CD14-positive monocyte (primary cell): ENCODE measurements around the gene RAE1. TPM values are rescaled to one million over a fixed set of nuclear protein-coding genes. Genes with fewer than 3 reads are reported as not detected.
A peak's percentile ranks its signal among the peaks of the same experiment; 100 is the strongest.

ENCODE experiments used
- DNase-seq, 3 donors: peaks; one replicate each; pipeline ENCODE4 v3.0.0-alpha.2; 2011 to 2022
- H2AFZ ChIP-seq: 2 replicates; pipeline ENCODE4 v1.6.0; 2012; ENCODE audit warnings: mild to moderate bottlenecking, low read depth, low read length, inconsistent platforms; ENCODE audit not compliant: insufficient read depth, poor library complexity, severe bottlenecking
- H3K27ac ChIP-seq, 2 donors: 1 replicate in 1 of 2; 2 replicates in 1 of 2; pipeline ENCODE4 v1.5.1; 2012 to 2013; ENCODE audit warnings: low read length in 2 of 2, control low read depth in 1 of 2, inconsistent platforms in 1 of 2, low read depth in 1 of 2, mild to moderate bottlenecking in 1 of 2
- H3K27me3 ChIP-seq, 2 donors: one replicate each; pipeline versions ENCODE4 v1.6.0 to v1.6.1; 2011 to 2013; ENCODE audit warnings: low read length in 2 of 2; ENCODE audit not compliant: control insufficient read depth in 2 of 2, insufficient read depth in 2 of 2
- H3K36me3 ChIP-seq, 2 donors: replicated peaks in 1 of 2; 1 replicate in 1 of 2; 2 replicates in 1 of 2; pipeline versions ENCODE4 v1.5.1 to v1.6.1; 2012 to 2013; ENCODE audit warnings: low read length in 2 of 2, control low read depth in 1 of 2, inconsistent platforms in 1 of 2, mild to moderate bottlenecking in 1 of 2; ENCODE audit not compliant: insufficient read depth in 2 of 2, control insufficient read depth in 1 of 2
- H3K4me1 ChIP-seq, 2 donors: 1 replicate in 1 of 2; 2 replicates in 1 of 2; pipeline versions ENCODE4 v1.5.1 to v1.6.1; 2012 to 2013; ENCODE audit warnings: low read length in 2 of 2, control low read depth in 1 of 2, inconsistent platforms in 1 of 2, mild to moderate bottlenecking in 1 of 2, moderate library complexity in 1 of 2; ENCODE audit not compliant: insufficient read depth in 2 of 2, control insufficient read depth in 1 of 2
- H3K4me2 ChIP-seq: replicated peaks from 2 replicates; pipeline ENCODE3; 2012; ENCODE audit warnings: low read length, moderate library complexity, mild to moderate bottlenecking; ENCODE audit not compliant: poor library complexity, severe bottlenecking; ENCODE audit errors: extremely low read depth
- H3K4me3 ChIP-seq, 3 experiments: fragments of 200-600 bp in 1 of 3; sonication (generic) in 1 of 3; replicated peaks in 1 of 3; 1 replicate in 2 of 3; 2 replicates in 1 of 3; pipeline ENCODE4 v1.5.1; 2011 to 2013; ENCODE audit warnings: low read length in 3 of 3, mild to moderate bottlenecking in 3 of 3, control low read depth in 2 of 3, low read depth in 2 of 3, inconsistent platforms in 1 of 3, moderate library complexity in 1 of 3
- H3K79me2 ChIP-seq: 2 replicates; pipeline ENCODE4 v1.6.0; 2012; ENCODE audit warnings: mild to moderate bottlenecking, control low read depth, inconsistent platforms, low read length, moderate library complexity; ENCODE audit not compliant: insufficient read depth
- H3K9ac ChIP-seq: 2 replicates; pipeline ENCODE4 v1.6.0; 2017; ENCODE audit warnings: low read length, mild to moderate bottlenecking; ENCODE audit not compliant: insufficient read depth, poor library complexity, severe bottlenecking
- H3K9me3 ChIP-seq, 2 donors: replicated peaks in 1 of 2; 1 replicate in 1 of 2; 2 replicates in 1 of 2; pipeline versions ENCODE4 v1.5.1 to v1.6.1; 2012 to 2013; ENCODE audit warnings: low read length in 2 of 2, control low read depth in 1 of 2; ENCODE audit not compliant: control insufficient read depth in 1 of 2, insufficient read depth in 1 of 2
- H4K20me1 ChIP-seq: 2 replicates; pipeline ENCODE4 v1.6.0; 2012; ENCODE audit warnings: mild to moderate bottlenecking, low read length, control low read depth, moderate library complexity; ENCODE audit not compliant: insufficient read depth
- H3K27ac Mint-ChIP-seq, 7 donors: one replicate each; pipeline ENCODE4 v1.8.0; 2020; ENCODE audit warnings: mild to moderate bottlenecking in 7 of 7, mixed read lengths in 7 of 7, moderate library complexity in 6 of 7, inconsistent platforms in 2 of 7
- H3K27me3 Mint-ChIP-seq, 3 donors: one replicate each; pipeline ENCODE4 v1.8.0; 2021 to 2022; ENCODE audit warnings: low read depth in 3 of 3, mild to moderate bottlenecking in 3 of 3, mixed read lengths in 3 of 3, moderate library complexity in 3 of 3, inconsistent platforms in 1 of 3
- H3K36me3 Mint-ChIP-seq, 2 donors: one replicate each; pipeline ENCODE4 v1.8.0; 2020; ENCODE audit warnings: mixed read lengths in 2 of 2, inconsistent platforms in 1 of 2, mild to moderate bottlenecking in 1 of 2
- H3K4me1 Mint-ChIP-seq: one replicate; pipeline ENCODE4 v1.8.0; 2020; ENCODE audit warnings: mild to moderate bottlenecking, mixed read lengths
- H3K4me3 Mint-ChIP-seq, 2 donors: one replicate each; pipeline ENCODE4 v1.8.0; 2020; ENCODE audit warnings: mild to moderate bottlenecking in 2 of 2, mixed read lengths in 2 of 2, moderate library complexity in 1 of 2
- H3K9me3 Mint-ChIP-seq, 7 donors: one replicate each; pipeline ENCODE4 v1.8.0; 2020 to 2022; ENCODE audit warnings: mixed read lengths in 7 of 7, mild to moderate bottlenecking in 6 of 7, moderate library complexity in 6 of 7, inconsistent platforms in 2 of 7
- CTCF ChIP-seq: fragments of 200-600 bp; IDR thresholded peaks from one replicate; pipeline ENCODE4 v1.8.0; 2022; ENCODE audit warnings: antibody characterized with exemption, mild to moderate bottlenecking
- WGBS: methylation state at CpG from one replicate; pipeline ENCODE4 v1.1.5; 2013; ENCODE audit warnings: missing lambda C conversion rate; ENCODE audit not compliant: insufficient coverage; 5-methylcytosine and 5-hydroxymethylcytosine counted together
- intact Hi-C, 2 donors: fragments of 100-400 bp; cut with micrococcal nuclease; formaldehyde crosslinking; loops; one replicate each; pipeline versions ENCODE4 v1.15.0 to v1.15.1; 2023
- polyA plus RNA-seq, 3 donors: library from polyadenylated mRNA; depleted of rRNA in 1 of 3; unstranded in 2 of 3; stranded (reverse) in 1 of 3; fragments of 300-500 nt in 2 of 3; fragments of >200 nt in 1 of 3; fragmentation: Illumina TruSeq in 2 of 3; gene quantifications; 1 replicate in 2 of 3; 2 replicates in 1 of 3; pipeline ENCODE4 v1.2.3, GENCODE V29; 2012 to 2021

Gene RAE1
- polyA plus RNA-seq, 3 donors = 15.8 to 27.5 (median 21.7) TPM

- Mint-ChIP-seq H3K4me1 (peaks cover 45% of the 10 kb centered on the region), H3K9me3 (no peaks in the 10 kb centered on the region), H3K27ac (peak overlapping the region in 2 of 7 donors; percentile 52 to 81), H3K36me3 (peaks cover 73 to 83% of the 10 kb centered on the region in 2 donors), H3K27me3 (peaks cover 0 to 6% (median 0%) of the 10 kb centered on the region in 3 donors), H3K4me3 (no peak overlapping the region)
- intact Hi-C loops = loop anchor here in 1 of 2 donors (10.0 kb wide), 2 partner anchors 247 to 337 kb away; partner anchors contain the start of genes PMEPA1 and ZBP1
- H3K36me3 ChIP-seq = peaks cover 39 to 73% of the 10 kb centered on the region in 2 donors
- no peak for DNase-seq
- 95% methylated on average over 12 of the region's 13 CpGs for whole genome bisulfite sequencing
- H2AFZ ChIP-seq = no peak overlapping the region
- no peak overlapping the region for H3K4me3 ChIP-seq
- no peak overlapping the region for H3K4me2 ChIP-seq
- peaks cover 34% of the 10 kb centered on the region for H3K79me2 ChIP-seq
- H3K4me1 ChIP-seq = peaks cover 25 to 33% of the 10 kb centered on the region in 2 donors
- H3K9ac ChIP-seq = no peak overlapping the region
- H4K20me1 ChIP-seq = peaks cover 58% of the 10 kb centered on the region
- TF ChIP-seq CTCF = no peak
- no peaks in the 10 kb centered on the region for H3K9me3 ChIP-seq
- no peaks in the 10 kb centered on the region for H3K27me3 ChIP-seq
- H3K27ac ChIP-seq = no peak overlapping the region
Measured at GRCh38 chr20:57377350-57377749, 26.3 kb downstream of the RAE1 start.

GRCh38 chr20:57378107-57378506 lies 27.1 kb downstream of the RAE1 start:
- H3K36me3 ChIP-seq = peaks cover 31 to 66% of the 10 kb centered on the region in 2 donors
- intact Hi-C loops = loop anchor here in 1 of 2 donors (10.0 kb wide), 2 partner anchors 247 to 337 kb away; partner anchors contain the start of genes PMEPA1 and ZBP1

More at GRCh38 chr20:57378107-57378506, 27.1 kb downstream of the RAE1 start:
- no peak overlapping the region for H3K27ac Mint-ChIP-seq
- peaks cover 0 to 6% (median 0%) of the 10 kb centered on the region in 3 donors for H3K27me3 Mint-ChIP-seq
- H2AFZ ChIP-seq = no peak overlapping the region
- H3K4me3 ChIP-seq = no peak overlapping the region
- H3K4me2 ChIP-seq = no peak overlapping the region
- no peak overlapping the region for H3K9ac ChIP-seq
- H3K27ac ChIP-seq = no peak overlapping the region
- no peaks in the 10 kb centered on the region for H3K9me3 ChIP-seq
- no peak overlapping the region for H3K4me3 Mint-ChIP-seq
- no peak for TF ChIP-seq CTCF
- peaks cover 34% of the 10 kb centered on the region for H3K79me2 ChIP-seq
- 100% methylated on average over 5 of the region's 16 CpGs for WGBS
- peaks cover 25 to 33% of the 10 kb centered on the region in 2 donors for H3K4me1 ChIP-seq
- no peaks in the 10 kb centered on the region for H3K27me3 ChIP-seq
- DNase-seq = no peak
- no peaks in the 10 kb centered on the region for H3K9me3 Mint-ChIP-seq
- peaks cover 70 to 76% of the 10 kb centered on the region in 2 donors for H3K36me3 Mint-ChIP-seq
- H4K20me1 ChIP-seq = peaks cover 59% of the 10 kb centered on the region
- peaks cover 45% of the 10 kb centered on the region for H3K4me1 Mint-ChIP-seq
